GM12878 (cell line): ENCODE data around the gene TRIM6.

Experiments used
- CHD4 ChIP-seq: fragments of 200-600 bp; sonication (generic); IDR thresholded peaks from 2 replicates; pipeline ENCODE4 v1.6.1; 2016; ENCODE audit warnings: mild to moderate bottlenecking
- EP300 ChIP-seq, 2 experiments: fragments of 150-350 bp in 1 of 2; IDR thresholded peaks; 2 replicates each; pipeline ENCODE4 v1.6.1; 2011 to 2012; ENCODE audit warnings: low read depth in 2 of 2, low read length in 2 of 2, borderline replicate concordance in 1 of 2, improper control_type of control experiment in 1 of 2, inconsistent platforms in 1 of 2; ENCODE audit not compliant: control insufficient read depth in 1 of 2
- ETV6 ChIP-seq, 2 experiments: fragments of 450-650 bp in 1 of 2; IDR thresholded peaks in 1 of 2; conservative IDR thresholded peaks in 1 of 2; 2 replicates each; pipeline ENCODE4 v1.6.1; 2014; ENCODE audit warnings: antibody characterized with exemption in 1 of 2, borderline replicate concordance in 1 of 2, low read depth in 1 of 2, mild to moderate bottlenecking in 1 of 2, moderate library complexity in 1 of 2
- GABPA ChIP-seq: IDR thresholded peaks from 2 replicates; pipeline ENCODE4 v1.6.1; 2014; ENCODE audit warnings: antibody characterized with exemption, low read depth, mild to moderate bottlenecking, inconsistent platforms
- LARP7 ChIP-seq: fragments of 450-650 bp; IDR thresholded peaks from 2 replicates; pipeline ENCODE4 v1.6.1; 2017; ENCODE audit warnings: mild to moderate bottlenecking
- MAX ChIP-seq: IDR thresholded peaks from 2 replicates; pipeline ENCODE4 v1.6.1; 2012; ENCODE audit warnings: low read depth, low read length, improper control_type of control experiment
- REST ChIP-seq: IDR thresholded peaks from 2 replicates; pipeline ENCODE4 v1.6.1; 2012; ENCODE audit warnings: mild to moderate bottlenecking, low read depth, low read length
- USF1 ChIP-seq: IDR thresholded peaks from 2 replicates; pipeline ENCODE4 v1.6.1; 2011; ENCODE audit warnings: borderline replicate concordance, low read depth, mild to moderate bottlenecking, moderate library complexity, mixed read lengths, low read length; ENCODE audit not compliant: insufficient read depth; ENCODE audit errors: extremely low read length
- TF ChIP-seq, protein P1 (sequence below), 3 experiments: IDR thresholded peaks in 2 of 3; conservative IDR thresholded peaks in 1 of 3; 2 replicates each; pipeline ENCODE4 v1.5.1; 2011; ENCODE audit warnings: low read depth in 3 of 3, low read length in 3 of 3, mild to moderate bottlenecking in 3 of 3, control low read depth in 2 of 3, moderate library complexity in 2 of 3, inconsistent platforms in 1 of 3, mixed read lengths in 1 of 3; ENCODE audit not compliant: control insufficient read depth in 2 of 3, insufficient read depth in 1 of 3; ENCODE audit errors: extremely low read depth in 1 of 3
- TF ChIP-seq, protein P2 (sequence below): fragments of 450-650 bp; IDR thresholded peaks from 2 replicates; pipeline ENCODE4 v1.6.1; 2017; ENCODE audit warnings: mild to moderate bottlenecking, moderate library complexity

DNA sequence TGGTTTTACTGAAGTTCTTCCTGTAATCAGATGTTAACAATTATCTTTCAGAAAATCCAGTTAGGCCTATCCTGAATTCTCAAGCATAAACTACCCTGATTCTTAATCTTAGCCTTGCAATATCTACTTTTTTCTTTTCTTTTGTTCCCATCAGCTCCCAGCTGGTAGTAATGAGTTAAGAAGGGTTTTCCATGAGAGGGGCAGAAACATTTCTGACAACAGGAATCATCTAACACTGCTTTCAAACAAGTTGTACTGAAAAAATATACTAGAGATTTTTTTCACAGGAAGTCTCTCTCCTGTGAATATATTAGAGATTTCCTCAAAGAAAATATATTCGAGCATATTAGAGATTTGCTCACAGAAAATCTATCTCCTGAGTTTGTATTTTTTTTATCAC lies 3.3 kb upstream of the TRIM6 start:
- TF ChIP-seq CHD4 (no peak), LARP7 (no peak), ETV6 (conservative IDR thresholded peaks at IDR 0.05 in 1 of 2, IDR thresholded peaks at IDR 0.05 in 1 of 2; ENCODE audit: borderline replicate concordance in 1 of 2, low read depth in 1 of 2) (no peak), USF1 (no peak), GABPA (no peak), EP300 (IDR thresholded peaks at IDR 0.05; ENCODE audit: borderline replicate concordance in 1 of 2, control insufficient read depth in 1 of 2, low read depth in 2 of 2, low read length in 2 of 2) (no peak), MAX (no peak), REST (no peak)
- TF ChIP-seq, protein P1, sequence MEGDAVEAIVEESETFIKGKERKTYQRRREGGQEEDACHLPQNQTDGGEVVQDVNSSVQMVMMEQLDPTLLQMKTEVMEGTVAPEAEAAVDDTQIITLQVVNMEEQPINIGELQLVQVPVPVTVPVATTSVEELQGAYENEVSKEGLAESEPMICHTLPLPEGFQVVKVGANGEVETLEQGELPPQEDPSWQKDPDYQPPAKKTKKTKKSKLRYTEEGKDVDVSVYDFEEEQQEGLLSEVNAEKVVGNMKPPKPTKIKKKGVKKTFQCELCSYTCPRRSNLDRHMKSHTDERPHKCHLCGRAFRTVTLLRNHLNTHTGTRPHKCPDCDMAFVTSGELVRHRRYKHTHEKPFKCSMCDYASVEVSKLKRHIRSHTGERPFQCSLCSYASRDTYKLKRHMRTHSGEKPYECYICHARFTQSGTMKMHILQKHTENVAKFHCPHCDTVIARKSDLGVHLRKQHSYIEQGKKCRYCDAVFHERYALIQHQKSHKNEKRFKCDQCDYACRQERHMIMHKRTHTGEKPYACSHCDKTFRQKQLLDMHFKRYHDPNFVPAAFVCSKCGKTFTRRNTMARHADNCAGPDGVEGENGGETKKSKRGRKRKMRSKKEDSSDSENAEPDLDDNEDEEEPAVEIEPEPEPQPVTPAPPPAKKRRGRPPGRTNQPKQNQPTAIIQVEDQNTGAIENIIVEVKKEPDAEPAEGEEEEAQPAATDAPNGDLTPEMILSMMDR (IDR thresholded peaks at IDR 0.05 in 2 of 3, conservative IDR thresholded peaks at IDR 0.05 in 1 of 3; ENCODE audit: control insufficient read depth in 2 of 3, extremely low read depth in 1 of 3, insufficient read depth in 1 of 3, low read depth in 3 of 3, low read length in 3 of 3) = no peak
- TF ChIP-seq, protein P2, sequence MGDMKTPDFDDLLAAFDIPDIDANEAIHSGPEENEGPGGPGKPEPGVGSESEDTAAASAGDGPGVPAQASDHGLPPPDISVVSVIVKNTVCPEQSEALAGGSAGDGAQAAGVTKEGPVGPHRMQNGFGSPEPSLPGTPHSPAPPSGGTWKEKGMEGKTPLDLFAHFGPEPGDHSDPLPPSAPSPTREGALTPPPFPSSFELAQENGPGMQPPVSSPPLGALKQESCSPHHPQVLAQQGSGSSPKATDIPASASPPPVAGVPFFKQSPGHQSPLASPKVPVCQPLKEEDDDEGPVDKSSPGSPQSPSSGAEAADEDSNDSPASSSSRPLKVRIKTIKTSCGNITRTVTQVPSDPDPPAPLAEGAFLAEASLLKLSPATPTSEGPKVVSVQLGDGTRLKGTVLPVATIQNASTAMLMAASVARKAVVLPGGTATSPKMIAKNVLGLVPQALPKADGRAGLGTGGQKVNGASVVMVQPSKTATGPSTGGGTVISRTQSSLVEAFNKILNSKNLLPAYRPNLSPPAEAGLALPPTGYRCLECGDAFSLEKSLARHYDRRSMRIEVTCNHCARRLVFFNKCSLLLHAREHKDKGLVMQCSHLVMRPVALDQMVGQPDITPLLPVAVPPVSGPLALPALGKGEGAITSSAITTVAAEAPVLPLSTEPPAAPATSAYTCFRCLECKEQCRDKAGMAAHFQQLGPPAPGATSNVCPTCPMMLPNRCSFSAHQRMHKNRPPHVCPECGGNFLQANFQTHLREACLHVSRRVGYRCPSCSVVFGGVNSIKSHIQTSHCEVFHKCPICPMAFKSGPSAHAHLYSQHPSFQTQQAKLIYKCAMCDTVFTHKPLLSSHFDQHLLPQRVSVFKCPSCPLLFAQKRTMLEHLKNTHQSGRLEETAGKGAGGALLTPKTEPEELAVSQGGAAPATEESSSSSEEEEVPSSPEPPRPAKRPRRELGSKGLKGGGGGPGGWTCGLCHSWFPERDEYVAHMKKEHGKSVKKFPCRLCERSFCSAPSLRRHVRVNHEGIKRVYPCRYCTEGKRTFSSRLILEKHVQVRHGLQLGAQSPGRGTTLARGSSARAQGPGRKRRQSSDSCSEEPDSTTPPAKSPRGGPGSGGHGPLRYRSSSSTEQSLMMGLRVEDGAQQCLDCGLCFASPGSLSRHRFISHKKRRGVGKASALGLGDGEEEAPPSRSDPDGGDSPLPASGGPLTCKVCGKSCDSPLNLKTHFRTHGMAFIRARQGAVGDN = no peak
